HG03521 (cell line): Measurements from ENCODE around the gene DUSP16.
"Not testable (repeated sequence)": the region's sequence is repeated elsewhere in the genome, so short reads cannot be mapped to it uniquely, and the experiment has no call there.

Experiments
- ATAC-seq: cut with Tn5 transposase; IDR thresholded peaks from one replicate; pipeline ENCODE4 v1.9.1; 2021; ENCODE audit warnings: mild to moderate bottlenecking, moderate library complexity; ENCODE audit not compliant: unreplicated experiment

DUSP16 gene

GRCh38 chr12:12585115-12585863, 22.6 kb upstream of the DUSP16 start:
- no peak for ATAC-seq

GRCh38 chr12:12583510-12584178, 21.0 kb upstream of the DUSP16 start:
- ATAC-seq: no peak

- ATAC-seq: peak; percentile 88
These were observed 20.2 kb upstream of the DUSP16 start for GRCh38 chr12:12582895-12583303.

- no peak for ATAC-seq
These were observed 19.7 kb upstream of the DUSP16 start for GRCh38 chr12:12582193-12582881.

DNA sequence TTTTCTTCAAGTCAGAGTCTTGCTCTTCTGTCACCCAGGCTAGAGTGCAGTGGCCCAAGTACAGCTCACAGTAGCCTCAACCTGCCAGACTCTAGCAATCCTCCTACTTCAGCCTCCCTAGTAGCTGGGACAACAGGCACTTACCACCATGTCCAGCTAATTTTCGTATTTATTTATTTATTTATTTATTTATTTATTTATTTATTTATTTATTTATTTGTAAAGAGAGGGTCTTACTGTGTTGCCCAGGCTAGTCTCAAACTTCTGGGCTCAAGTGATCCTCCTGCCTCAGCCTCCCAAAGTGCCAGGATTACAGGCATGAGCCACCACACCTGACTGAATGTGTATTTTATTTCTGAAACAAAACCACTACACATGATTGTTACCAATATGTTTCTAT, 18.1 kb upstream of the DUSP16 start:
- ATAC-seq: not testable (repeated sequence)

GRCh38 chr12:12577786-12578185, 15.1 kb upstream of the DUSP16 start:
- ATAC-seq: no peak

- no peak for ATAC-seq
These were observed 10.0 kb upstream of the DUSP16 start for GRCh38 chr12:12572659-12573058.

DNA sequence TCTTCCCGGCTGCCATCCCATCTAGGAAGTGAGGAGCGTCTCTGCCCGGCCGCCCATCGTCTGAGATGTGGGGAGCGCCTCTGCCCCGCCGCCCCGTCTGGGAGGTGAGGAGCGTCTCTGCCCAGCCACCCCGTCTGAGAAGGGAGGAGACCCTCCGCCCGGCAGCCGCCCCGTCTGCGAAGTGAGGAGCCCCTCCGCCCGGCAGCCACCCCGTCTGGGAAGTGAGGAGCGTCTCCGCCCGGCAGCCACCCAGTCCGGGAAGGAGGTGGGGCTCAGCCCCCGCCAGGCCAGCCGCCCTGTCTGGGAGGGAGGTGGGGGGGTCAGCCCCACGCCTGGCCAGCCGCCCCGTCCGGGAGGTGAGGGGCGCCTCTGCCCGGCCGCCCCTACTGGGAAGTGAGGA, 3.3 kb upstream of the DUSP16 start:
- not testable (repeated sequence) for ATAC-seq

- ATAC-seq: no peak
These were observed 2.2 kb upstream of the DUSP16 start for GRCh38 chr12:12564911-12565310.

DNA sequence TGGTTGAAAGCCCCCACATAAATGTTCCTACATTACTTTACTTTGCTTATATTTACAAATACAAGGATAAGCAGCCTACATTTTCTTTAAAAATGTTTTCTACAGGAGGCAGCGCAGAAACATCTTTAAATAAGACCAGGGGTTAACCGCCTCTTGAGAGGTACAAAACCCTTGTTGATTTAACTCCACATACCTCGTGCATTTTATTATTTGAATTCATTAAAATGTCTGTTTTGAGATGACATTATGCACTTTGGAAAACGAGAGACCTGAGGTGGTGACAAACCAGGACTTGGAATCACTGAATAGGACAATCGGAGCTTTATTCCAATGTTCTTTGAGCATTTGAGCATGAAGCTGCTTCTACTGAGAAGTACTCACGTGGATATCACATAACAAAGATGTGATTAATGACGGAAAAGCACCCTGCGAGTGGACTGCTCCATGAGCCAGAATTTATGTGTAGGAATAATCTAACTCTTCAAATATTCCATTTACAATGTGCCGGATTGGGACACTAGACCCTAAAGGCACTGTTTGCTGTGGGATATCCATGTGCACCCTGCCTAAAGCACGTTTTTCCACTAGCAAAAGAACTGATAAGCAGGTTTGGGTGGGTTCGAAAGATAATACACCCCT, 746 bp upstream of the DUSP16 start:
- no peak for ATAC-seq

- ATAC-seq: no peak
These were observed 613 bp downstream of the DUSP16 start for GRCh38 chr12:12562016-12562483.

- ATAC-seq: no peak
These were observed 1.2 kb downstream of the DUSP16 start for GRCh38 chr12:12561371-12562015.

GRCh38 chr12:12560587-12561370, 1.9 kb downstream of the DUSP16 start:
- no peak for ATAC-seq

GRCh38 chr12:12559719-12560296, 2.9 kb downstream of the DUSP16 start:
- no peak for ATAC-seq

DNA sequence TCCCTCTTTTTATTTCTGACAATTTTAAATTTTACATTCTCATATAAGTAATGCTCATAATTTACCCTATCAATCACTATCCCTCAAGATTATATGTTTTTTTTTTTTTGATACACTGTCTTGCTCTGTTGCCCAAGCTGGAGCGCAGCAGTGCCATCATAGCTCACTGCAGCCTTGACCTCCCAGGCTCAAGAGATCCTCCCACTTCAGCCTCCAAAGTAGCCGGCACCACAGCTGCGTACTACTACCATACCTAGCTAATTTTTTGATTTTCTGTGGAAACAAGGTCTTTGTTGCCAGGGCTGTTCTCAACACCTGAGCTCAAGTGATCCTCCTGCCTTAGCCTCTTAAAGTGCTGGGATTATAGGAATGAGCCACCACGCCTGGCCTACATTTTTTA, 4.4 kb downstream of the DUSP16 start:
- no peak for ATAC-seq

DNA sequence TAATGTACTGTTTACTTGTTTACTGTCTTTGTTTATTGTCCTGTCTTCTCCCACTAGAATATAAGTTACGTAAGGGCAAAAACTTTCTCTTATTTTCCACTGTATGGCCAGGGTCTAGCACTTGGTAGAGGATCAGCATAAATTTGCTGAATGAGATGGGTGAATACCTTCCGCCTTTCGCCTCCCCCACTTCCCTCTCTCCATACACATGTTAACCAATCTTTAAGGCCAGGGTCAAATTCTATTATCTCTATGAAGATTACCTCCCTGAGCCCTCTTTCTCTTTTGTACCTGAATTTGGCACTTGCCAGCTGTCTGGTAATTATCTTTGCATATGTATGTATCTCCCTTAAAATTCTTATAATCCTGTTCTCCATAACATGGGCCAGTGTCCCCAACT, 4.9 kb downstream of the DUSP16 start:
- ATAC-seq: no peak

DNA sequence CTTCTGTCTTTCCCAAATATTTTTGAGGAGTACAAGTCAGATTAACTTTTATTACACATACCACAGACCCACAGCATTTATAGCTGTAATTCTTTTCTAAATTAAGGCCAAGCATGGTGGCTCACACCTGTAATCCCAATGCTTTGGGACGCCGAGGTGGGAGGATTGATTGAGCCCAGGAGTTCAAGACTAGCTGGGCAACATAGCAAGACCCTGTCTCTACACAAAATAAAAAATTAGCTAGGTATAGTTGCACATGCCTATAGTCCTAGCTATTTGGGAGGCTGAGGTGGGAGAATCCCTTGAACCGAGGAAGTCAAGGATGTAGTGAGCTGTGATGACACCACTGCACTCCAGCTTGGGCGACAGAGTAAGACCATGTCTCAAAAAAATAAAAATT, 7.0 kb downstream of the DUSP16 start:
- ATAC-seq: no peak

DNA sequence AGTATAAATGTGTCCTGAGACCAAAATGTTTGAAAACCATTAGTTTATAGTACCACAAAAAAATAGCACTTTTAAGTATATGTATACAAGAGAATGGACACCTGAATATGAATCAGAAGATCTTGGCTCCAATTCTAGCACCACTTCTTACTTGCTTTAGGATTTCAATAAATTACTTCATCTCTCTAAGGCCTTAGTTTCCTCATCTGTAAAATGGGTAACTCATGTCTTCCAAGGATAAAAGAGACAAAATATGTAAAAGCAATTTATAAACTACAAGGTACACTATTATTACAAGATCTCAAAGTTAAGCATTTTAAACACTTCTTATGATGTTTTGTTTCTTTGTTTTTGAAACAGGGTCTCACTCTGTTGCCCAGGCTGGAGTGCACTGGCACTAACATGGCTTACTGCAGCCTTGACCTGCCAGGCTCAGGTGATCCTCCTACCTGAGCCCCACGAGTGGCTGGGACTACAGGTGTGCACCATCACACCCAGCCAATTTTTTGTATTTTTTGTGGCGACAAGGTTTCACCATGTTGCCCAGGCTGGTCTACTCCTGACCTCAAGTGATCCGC, 9.4 kb downstream of the DUSP16 start:
- ATAC-seq: no peak

GRCh38 chr12:12551115-12551514, 11.5 kb downstream of the DUSP16 start:
- ATAC-seq: no peak
